Tibial artery (tissue), 4 donors: Measurements from ENCODE around the gene S1PR4.
"Not testable (repeated sequence)": the region's sequence is repeated elsewhere in the genome, so short reads cannot be mapped to it uniquely, and the experiment has no call there.

ENCODE experiments used
- DNase-seq, 2 donors: peaks; one replicate each; pipeline ENCODE4 v3.0.0-alpha.2; 2019
- H3K27ac ChIP-seq, 2 donors: fragments of 200-600 bp; sonication (generic) in 1 of 2; 1 replicate in 1 of 2; 2 replicates in 1 of 2; pipeline ENCODE4 v1.5.1; 2018 to 2019; ENCODE audit warnings: mild to moderate bottlenecking in 1 of 2
- H3K27me3 ChIP-seq, 2 donors: fragments of 200-600 bp; sonication (generic) in 1 of 2; one replicate each; pipeline versions ENCODE4 v1.5.1 to v1.6.0; 2016 to 2019
- H3K36me3 ChIP-seq, 3 donors: fragments of 200-600 bp; sonication (generic) in 2 of 3; one replicate each; pipeline ENCODE4 v1.5.1; 2016 to 2019; ENCODE audit warnings: mild to moderate bottlenecking in 2 of 3
- H3K4me1 ChIP-seq, 4 donors: fragments of 200-600 bp; sonication (generic) in 2 of 4; 1 replicate in 3 of 4; 2 replicates in 1 of 4; pipeline ENCODE4 v1.5.1; 2016 to 2019
- H3K4me3 ChIP-seq, 2 donors: fragments of 200-600 bp; sonication (generic) in 1 of 2; 1 replicate in 1 of 2; 2 replicates in 1 of 2; pipeline ENCODE4 v1.5.1; 2018 to 2019; ENCODE audit warnings: mild to moderate bottlenecking in 2 of 2
- H3K9me3 ChIP-seq, 3 donors: fragments of 200-600 bp; sonication (generic) in 1 of 3; one replicate each; pipeline ENCODE4 v1.5.1; 2016 to 2019
- intact Hi-C: fragments of 100-400 bp; cut with DNase I; formaldehyde crosslinking; loops from one replicate; pipeline ENCODE4 v1.15.0; 2023; ENCODE audit warnings: low total_unique reads
- TF ChIP-seq, protein P1 (sequence below), 2 experiments: fragments of 200-600 bp in 1 of 2; fragments of 450-650 bp in 1 of 2; IDR thresholded peaks; one replicate each; pipeline ENCODE4 v1.5.1; 2017 to 2019; ENCODE audit warnings: antibody characterized with exemption in 2 of 2, mild to moderate bottlenecking in 1 of 2, moderate library complexity in 1 of 2

The S1PR4 gene

DNA sequence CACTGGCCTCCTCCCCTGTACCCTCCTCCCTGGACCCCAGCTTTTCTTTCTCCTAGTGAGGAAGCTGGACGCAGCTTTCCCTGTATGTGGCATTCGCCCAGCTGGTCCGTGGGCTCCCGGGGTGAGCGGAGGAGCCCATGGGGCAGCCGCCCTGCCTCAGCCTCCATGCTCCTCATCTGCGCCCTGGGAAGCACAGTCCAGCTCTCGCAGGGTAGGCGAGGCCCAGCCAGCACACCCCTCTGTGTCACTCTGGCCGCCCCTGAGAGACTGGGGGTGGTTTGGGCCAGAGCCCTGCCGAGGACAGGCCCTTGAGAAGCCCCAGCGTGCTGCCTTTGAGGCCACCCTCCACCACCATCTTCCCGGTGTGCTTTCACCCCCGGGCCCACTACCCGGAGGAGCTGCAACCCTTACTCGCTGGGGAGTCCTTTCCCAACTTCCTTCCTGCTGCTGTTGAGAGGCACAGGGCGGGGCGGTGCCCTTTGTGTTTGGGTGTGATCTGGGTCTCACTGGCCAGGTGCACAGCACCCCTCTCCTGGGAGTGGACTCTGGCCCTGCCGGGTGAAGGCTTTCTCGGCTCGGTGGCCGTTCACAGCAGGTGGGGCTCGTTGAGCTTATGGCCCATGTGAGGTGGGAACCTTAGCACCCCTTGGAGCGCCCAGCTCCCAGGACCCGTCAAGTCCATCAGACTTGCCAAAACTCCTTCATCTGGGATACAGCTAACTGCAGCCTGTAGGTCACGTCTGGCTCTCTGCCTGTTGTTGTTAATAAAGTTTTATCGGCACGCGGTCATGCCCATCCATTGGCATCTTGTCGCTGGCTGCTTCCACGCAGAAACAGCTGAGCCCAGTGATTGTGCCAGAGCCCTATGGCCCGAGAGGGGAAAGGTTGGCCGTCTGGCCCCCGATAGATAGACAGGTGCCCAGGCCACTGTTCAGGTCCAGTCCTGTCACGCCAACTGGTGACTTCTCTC is 10.3 kb downstream of the S1PR4 start:
- no peak overlapping the region for H3K4me3 ChIP-seq
- H3K27ac ChIP-seq = no peak overlapping the region
- TF ChIP-seq, protein P1, sequence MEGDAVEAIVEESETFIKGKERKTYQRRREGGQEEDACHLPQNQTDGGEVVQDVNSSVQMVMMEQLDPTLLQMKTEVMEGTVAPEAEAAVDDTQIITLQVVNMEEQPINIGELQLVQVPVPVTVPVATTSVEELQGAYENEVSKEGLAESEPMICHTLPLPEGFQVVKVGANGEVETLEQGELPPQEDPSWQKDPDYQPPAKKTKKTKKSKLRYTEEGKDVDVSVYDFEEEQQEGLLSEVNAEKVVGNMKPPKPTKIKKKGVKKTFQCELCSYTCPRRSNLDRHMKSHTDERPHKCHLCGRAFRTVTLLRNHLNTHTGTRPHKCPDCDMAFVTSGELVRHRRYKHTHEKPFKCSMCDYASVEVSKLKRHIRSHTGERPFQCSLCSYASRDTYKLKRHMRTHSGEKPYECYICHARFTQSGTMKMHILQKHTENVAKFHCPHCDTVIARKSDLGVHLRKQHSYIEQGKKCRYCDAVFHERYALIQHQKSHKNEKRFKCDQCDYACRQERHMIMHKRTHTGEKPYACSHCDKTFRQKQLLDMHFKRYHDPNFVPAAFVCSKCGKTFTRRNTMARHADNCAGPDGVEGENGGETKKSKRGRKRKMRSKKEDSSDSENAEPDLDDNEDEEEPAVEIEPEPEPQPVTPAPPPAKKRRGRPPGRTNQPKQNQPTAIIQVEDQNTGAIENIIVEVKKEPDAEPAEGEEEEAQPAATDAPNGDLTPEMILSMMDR (IDR thresholded peaks at IDR 0.05) = no peak

DNA sequence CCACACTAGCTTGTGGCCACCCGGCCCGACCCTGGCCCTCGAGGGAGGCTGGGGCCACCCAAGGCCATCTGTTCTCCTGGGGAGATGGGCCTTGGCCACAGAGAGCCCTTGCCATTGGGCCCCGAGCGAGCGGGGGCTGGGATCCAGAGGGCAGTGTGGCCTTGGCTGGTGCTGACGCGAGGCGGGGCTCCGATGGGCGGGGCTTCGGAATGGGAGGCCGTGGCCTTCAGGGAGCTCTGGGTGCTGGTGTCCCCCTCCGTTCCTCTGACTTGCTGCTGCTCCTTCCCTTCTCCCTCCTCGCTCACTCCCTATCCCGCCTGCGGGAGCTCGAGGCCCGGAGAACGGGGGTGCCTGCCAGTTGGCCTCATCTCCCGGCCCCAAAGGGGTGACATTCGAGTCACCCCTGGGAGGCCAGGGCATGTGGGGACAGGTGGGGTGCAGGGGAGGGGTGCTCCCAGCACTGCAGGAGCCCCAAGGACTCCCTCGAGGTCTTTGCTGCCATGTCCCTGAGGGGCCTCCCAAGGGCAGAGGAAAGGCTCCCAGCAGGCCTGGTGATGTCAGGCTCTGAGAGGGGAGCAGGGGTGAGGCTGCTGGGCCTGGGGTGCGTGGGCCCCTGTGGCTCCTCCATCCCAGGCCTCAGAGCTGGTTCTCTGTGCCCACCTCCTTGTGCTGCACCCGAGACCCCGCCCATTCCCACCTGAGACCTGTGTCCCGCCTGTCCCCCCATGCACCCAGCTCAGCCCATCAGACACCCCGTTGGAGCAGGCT is 11.3 kb downstream of the S1PR4 start:
- no peak for DNase-seq
- peaks cover 0 to 50% (median 23%) of the 10 kb centered on the region in 3 donors for H3K36me3 ChIP-seq

More for the DNA sequence above, 10.3 kb downstream of the S1PR4 start:
- Histone ChIP-seq H3K27me3 (no peaks in the 10 kb centered on the region), H3K36me3 (peaks cover 0 to 41% (median 18%) of the 10 kb centered on the region in 3 donors), H3K9me3 (no peaks in the 10 kb centered on the region), H3K4me1 (peaks cover 0 to 40% (median 25%) of the 10 kb centered on the region in 4 donors)
- DNase-seq = no peak
- intact Hi-C loops = loop anchor here (5.0 kb wide), 1 partner anchor 127 kb away; the partner anchor contains the start of gene TLE5

DNA sequence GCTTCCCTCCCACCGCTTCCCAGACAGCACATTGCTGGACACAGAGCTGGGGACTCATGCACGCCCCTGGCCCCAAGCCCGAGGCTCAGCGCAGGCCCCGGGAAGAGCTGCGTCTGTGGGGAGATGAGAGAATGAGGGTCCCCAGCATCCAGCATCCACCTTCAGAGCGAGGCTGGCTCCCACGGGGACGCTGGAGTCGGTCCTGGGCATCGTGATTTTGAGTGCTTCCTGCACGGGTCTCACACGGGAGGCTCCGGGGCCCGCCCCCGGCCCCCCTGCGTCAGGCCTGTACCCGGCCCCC is 11.9 kb downstream of the S1PR4 start:
- Histone ChIP-seq H3K4me1 (peaks cover 0 to 32% (median 20%) of the 10 kb centered on the region in 4 donors), H3K9me3 (no peaks in the 10 kb centered on the region), H3K27ac (no peak overlapping the region), H3K36me3 (peaks cover 0 to 50% (median 23%) of the 10 kb centered on the region in 3 donors), H3K27me3 (no peaks in the 10 kb centered on the region), H3K4me3 (no peak overlapping the region)
- intact Hi-C loops = no loop called here
- TF ChIP-seq, protein P1 (IDR thresholded peaks at IDR 0.05) = no peak
- DNase-seq = no peak

More for the DNA sequence above, 11.3 kb downstream of the S1PR4 start:
- intact Hi-C loops = loop anchor here (5.0 kb wide), 1 partner anchor 128 kb away; the partner anchor contains the start of gene TLE5
- no peaks in the 10 kb centered on the region for H3K27me3 ChIP-seq
- no peak overlapping the region for H3K4me3 ChIP-seq
- TF ChIP-seq, protein P1 (IDR thresholded peaks at IDR 0.05) = no peak
- H3K9me3 ChIP-seq = no peaks in the 10 kb centered on the region
- peaks cover 0 to 35% (median 22%) of the 10 kb centered on the region in 4 donors for H3K4me1 ChIP-seq
- no peak overlapping the region for H3K27ac ChIP-seq

DNA sequence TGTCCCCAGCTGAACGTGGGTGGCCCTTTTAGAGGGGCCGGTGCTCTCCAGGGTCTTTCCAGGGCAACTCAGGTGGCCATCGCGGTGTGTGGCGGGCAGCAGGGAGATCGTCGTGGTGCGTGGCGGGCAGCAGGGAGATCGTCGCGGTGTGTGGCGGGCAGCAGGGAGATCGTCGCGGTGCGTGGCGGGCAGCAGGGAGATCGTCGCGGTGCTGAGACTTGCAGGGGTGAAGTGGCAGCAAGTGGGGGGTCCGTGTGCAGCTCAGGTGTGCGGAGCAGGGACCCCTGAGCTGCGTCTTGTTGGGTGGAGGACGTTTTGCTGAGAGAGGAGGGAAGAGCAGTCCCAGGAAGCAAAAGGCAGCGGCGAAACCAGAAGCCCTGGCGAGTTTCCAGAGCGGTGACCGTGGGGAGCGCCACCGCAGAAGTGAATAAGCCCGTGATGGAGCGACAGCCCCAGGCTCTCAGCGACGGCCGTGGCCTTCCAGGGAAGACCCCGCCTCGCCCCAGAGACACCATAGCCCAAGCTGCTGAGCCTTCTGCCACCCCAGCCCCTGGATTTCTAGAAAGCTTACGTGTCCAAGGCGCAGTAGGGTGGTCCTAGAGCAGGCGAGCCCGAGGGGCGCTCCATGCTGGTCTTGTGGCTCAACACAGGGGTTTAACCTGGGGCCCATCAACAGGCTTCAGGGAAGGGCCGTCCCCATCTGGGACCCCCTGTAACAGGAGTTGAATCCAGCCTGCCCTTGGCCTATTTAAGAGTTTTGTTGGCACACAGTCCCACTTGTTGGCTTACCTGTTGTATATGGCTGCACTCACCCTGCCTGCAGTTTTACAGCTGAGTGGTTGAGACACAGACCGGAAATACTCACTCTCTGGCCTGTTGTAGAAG is 12.6 kb downstream of the S1PR4 start:
- TF ChIP-seq, protein P1 (IDR thresholded peaks at IDR 0.05) = no peak
- intact Hi-C loops = no loop called here
- H3K4me3 ChIP-seq = no peak overlapping the region
- DNase-seq = no peak
- H3K36me3 ChIP-seq = peaks cover 0 to 56% (median 27%) of the 10 kb centered on the region in 3 donors
- no peaks in the 10 kb centered on the region for H3K27me3 ChIP-seq
- H3K27ac ChIP-seq = no peak overlapping the region
- H3K9me3 ChIP-seq = no peaks in the 10 kb centered on the region
- H3K4me1 ChIP-seq = peaks cover 0 to 32% (median 20%) of the 10 kb centered on the region in 4 donors

DNA sequence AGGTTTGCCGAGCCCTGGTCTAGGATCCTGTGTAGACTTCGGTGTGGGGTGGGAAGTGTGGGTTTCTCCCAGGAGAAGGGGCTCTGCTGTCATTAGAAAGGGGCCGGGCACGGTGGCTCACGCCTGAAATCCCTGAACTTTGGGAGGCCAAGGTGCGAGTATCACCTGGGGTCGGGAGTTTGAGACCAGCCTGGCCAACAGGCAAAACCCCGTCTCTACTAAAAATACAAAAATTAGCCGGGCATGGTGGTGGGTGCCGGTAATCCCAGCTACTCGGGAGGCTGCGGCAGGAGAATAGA is 13.2 kb downstream of the S1PR4 start:
- H3K4me1 ChIP-seq = peaks cover 0 to 26% (median 14%) of the 10 kb centered on the region in 4 donors
- DNase-seq, H3K27ac ChIP-seq, H3K4me3 ChIP-seq, intact Hi-C loops, H3K27me3 ChIP-seq, H3K9me3 ChIP-seq: not testable (repeated sequence)
- H3K36me3 ChIP-seq = peaks cover 0 to 62% (median 32%) of the 10 kb centered on the region in 3 donors
